Ovary (tissue), 3 donors: ENCODE measurements around the gene MBNL2.

Source experiments
- EP300 ChIP-seq: sonication (generic); formaldehyde crosslinking; IDR thresholded peaks from one replicate; pipeline ENCODE4 v1.6.1; 2017; ENCODE audit warnings: antibody characterized with exemption
- POLR2A ChIP-seq: fragments of 450-650 bp; IDR thresholded peaks from one replicate; pipeline ENCODE4 v1.6.1; 2017; ENCODE audit warnings: antibody characterized with exemption, mild to moderate bottlenecking, moderate library complexity
- TF ChIP-seq, protein P1 (sequence below), 3 donors: fragments of 450-650 bp in 2 of 3; fragments of 200-600 bp in 1 of 3; IDR thresholded peaks; one replicate each; pipeline versions ENCODE4 v1.5.1 to v1.8.0; 2016 to 2022; ENCODE audit warnings: antibody characterized with exemption in 3 of 3, mild to moderate bottlenecking in 1 of 3
- donor health status: DM: no; HTN: no; CAD: no.

DNA sequence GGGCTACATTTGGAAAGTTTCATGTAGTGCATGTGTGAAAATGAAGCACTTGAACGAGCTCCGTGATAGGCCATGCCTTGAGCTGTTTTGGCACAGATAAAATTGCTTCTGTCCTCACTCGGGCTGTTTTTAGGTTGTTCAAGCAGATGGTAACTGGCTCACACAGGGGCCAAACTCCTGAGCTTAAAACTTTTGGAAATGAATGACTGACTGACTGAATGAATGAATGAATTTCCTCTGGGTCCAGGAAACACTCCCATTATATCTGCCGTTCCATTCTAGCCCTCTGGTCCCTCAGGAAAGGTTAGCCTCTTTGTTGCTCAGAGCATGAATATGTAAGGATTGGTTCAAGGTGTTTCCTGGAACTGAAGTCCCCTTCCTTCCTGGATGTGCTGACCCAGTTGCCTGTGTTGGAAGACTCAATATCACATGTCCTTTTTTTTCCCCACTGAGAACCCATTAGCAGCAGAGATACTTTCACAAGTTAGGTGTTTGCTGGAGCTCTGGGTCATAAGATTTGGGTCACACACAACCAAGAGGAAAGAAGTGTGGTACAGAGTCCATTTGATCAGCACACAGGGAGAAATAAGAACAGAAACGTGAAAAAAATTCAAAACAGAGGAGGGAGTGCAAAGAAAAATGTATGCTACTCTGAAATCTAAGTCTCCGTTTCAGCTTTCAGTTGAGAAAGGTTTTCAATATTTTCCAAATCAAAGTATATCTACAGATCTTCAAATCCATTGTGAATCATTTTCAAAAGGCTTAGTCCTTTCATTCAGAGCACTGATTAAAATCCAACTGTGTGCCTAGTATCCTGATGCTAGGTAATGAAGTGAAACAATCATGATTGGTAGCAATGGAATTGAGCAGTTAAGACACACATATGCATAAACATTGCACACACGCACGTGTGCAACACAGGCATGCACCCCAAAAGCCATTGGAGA is 18.9 kb downstream of the MBNL2 start:
- TF ChIP-seq, protein P1, sequence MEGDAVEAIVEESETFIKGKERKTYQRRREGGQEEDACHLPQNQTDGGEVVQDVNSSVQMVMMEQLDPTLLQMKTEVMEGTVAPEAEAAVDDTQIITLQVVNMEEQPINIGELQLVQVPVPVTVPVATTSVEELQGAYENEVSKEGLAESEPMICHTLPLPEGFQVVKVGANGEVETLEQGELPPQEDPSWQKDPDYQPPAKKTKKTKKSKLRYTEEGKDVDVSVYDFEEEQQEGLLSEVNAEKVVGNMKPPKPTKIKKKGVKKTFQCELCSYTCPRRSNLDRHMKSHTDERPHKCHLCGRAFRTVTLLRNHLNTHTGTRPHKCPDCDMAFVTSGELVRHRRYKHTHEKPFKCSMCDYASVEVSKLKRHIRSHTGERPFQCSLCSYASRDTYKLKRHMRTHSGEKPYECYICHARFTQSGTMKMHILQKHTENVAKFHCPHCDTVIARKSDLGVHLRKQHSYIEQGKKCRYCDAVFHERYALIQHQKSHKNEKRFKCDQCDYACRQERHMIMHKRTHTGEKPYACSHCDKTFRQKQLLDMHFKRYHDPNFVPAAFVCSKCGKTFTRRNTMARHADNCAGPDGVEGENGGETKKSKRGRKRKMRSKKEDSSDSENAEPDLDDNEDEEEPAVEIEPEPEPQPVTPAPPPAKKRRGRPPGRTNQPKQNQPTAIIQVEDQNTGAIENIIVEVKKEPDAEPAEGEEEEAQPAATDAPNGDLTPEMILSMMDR (IDR thresholded peaks at IDR 0.05), result no peak
- TF ChIP-seq POLR2A (no peak), EP300 (no peak)
